ENCODE data around the gene PRM1. TPM values are rescaled to one million over a fixed set of nuclear protein-coding genes. Genes with fewer than 3 reads are reported as not detected.

Gene PRM1
- total and polyA plus RNA-seq, 4 donors = not detected

DNA sequence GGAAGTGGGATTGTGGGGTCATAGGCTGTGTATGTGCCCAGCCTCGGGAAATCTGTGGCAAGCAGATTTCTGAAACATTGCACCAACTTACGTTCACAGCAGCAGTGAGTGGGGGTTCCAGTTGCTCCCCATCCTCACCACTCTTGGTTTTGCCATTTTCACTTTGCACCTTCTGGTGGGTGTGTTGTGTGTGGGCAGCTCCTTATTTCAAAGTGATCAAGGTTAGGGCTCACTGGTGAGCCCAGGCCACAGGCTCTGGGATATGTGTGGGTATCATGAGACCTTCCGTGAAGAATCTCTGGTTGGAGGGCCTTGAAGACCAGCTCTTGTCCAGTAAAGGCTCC is 29.5 kb upstream of the PRM1 start:
- ATAC-seq (ENCODE audit: insufficient read depth, low FRiP score) = no peak
- Histone ChIP-seq H3K9me3 (ENCODE audit: control insufficient read depth in 4 of 4, insufficient read depth in 3 of 4, low read length in 3 of 4) (no peaks in the 10 kb centered on the region), H3K36me3 (ENCODE audit: control insufficient read depth in 4 of 4, insufficient read depth in 4 of 4, low read length in 4 of 4) (no peaks in the 10 kb centered on the region), H3K27me3 (ENCODE audit: control insufficient read depth in 3 of 3, insufficient read depth in 3 of 3, low read length in 2 of 3) (no peaks in the 10 kb centered on the region), H3K9ac (ENCODE audit: insufficient read depth in 1 of 2, low read length in 2 of 2) (no peak overlapping the region), H3K4me1 (ENCODE audit: control insufficient read depth in 5 of 5, insufficient read depth in 5 of 5, low read length in 5 of 5) (peaks cover 0 to 34% (median 16%) of the 10 kb centered on the region in 5 donors), H3K27ac (ENCODE audit: low read depth in 1 of 2, low read length in 1 of 2) (no peak overlapping the region), H3K4me3 (no peak overlapping the region)
- 80 to 85% methylated on average over 3 of the region's 3 CpGs for WGBS, 2 donors
- TF ChIP-seq, protein P1, sequence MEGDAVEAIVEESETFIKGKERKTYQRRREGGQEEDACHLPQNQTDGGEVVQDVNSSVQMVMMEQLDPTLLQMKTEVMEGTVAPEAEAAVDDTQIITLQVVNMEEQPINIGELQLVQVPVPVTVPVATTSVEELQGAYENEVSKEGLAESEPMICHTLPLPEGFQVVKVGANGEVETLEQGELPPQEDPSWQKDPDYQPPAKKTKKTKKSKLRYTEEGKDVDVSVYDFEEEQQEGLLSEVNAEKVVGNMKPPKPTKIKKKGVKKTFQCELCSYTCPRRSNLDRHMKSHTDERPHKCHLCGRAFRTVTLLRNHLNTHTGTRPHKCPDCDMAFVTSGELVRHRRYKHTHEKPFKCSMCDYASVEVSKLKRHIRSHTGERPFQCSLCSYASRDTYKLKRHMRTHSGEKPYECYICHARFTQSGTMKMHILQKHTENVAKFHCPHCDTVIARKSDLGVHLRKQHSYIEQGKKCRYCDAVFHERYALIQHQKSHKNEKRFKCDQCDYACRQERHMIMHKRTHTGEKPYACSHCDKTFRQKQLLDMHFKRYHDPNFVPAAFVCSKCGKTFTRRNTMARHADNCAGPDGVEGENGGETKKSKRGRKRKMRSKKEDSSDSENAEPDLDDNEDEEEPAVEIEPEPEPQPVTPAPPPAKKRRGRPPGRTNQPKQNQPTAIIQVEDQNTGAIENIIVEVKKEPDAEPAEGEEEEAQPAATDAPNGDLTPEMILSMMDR (IDR thresholded peaks at IDR 0.05; ENCODE audit: control extremely low read depth, extremely low read depth) = no peak
- no peak for DNase-seq

DNA sequence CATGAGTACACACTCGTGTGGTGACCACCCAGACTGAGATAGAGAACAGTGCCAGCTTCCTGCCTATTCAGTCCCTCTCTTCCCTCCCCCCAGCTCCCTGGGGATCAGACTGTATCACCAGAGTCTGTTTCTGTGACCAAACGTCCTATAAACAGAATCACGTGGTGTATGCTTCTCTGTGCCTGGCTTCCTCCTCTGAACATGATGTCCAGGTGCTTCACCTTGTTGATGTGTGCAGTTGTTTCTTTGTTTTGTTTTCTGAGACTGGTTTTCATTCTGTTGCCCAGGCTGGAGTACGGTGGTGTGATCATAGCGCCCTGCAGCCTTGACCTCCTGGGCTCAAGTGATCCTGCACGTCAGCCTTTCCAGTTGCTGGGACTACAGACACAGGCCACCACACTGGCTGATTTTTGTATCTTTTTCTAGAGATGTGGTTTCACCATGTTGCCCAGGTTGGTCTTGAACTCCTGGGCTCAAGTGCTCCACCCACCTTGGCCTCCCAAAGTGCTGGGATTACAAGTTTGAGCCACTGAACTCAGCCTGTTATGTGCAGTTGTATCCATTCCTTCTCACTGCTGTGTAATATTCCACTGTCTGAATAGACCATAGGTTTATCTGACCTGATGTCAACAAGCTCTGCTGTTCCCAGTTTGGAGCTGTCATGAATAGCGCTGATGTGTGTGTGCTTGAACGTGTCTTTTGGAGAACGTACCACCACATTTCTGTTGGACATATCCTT is 28.9 kb upstream of the PRM1 start:
- Histone ChIP-seq H3K4me3 (no peak overlapping the region), H3K9ac (ENCODE audit: insufficient read depth in 1 of 2, low read length in 2 of 2) (no peak overlapping the region), H3K9me3 (ENCODE audit: control insufficient read depth in 4 of 4, insufficient read depth in 3 of 4, low read length in 3 of 4) (no peaks in the 10 kb centered on the region), H3K4me1 (ENCODE audit: control insufficient read depth in 5 of 5, insufficient read depth in 5 of 5, low read length in 5 of 5) (peaks cover 0 to 29% (median 10%) of the 10 kb centered on the region in 5 donors), H3K27me3 (ENCODE audit: control insufficient read depth in 3 of 3, insufficient read depth in 3 of 3, low read length in 2 of 3) (no peaks in the 10 kb centered on the region), H3K36me3 (ENCODE audit: control insufficient read depth in 4 of 4, insufficient read depth in 4 of 4, low read length in 4 of 4) (no peaks in the 10 kb centered on the region), H3K27ac (ENCODE audit: low read depth in 1 of 2, low read length in 1 of 2) (no peak overlapping the region)
- DNase-seq (peak; percentile 51 to 74 (median 58)), ATAC-seq (ENCODE audit: insufficient read depth, low FRiP score) (no peak)
- TF ChIP-seq, protein P1 (IDR thresholded peaks at IDR 0.05; ENCODE audit: control extremely low read depth, extremely low read depth) = no peak
- 63 to 64% methylated on average over 9 of the region's 9 CpGs for WGBS, 2 donors

DNA sequence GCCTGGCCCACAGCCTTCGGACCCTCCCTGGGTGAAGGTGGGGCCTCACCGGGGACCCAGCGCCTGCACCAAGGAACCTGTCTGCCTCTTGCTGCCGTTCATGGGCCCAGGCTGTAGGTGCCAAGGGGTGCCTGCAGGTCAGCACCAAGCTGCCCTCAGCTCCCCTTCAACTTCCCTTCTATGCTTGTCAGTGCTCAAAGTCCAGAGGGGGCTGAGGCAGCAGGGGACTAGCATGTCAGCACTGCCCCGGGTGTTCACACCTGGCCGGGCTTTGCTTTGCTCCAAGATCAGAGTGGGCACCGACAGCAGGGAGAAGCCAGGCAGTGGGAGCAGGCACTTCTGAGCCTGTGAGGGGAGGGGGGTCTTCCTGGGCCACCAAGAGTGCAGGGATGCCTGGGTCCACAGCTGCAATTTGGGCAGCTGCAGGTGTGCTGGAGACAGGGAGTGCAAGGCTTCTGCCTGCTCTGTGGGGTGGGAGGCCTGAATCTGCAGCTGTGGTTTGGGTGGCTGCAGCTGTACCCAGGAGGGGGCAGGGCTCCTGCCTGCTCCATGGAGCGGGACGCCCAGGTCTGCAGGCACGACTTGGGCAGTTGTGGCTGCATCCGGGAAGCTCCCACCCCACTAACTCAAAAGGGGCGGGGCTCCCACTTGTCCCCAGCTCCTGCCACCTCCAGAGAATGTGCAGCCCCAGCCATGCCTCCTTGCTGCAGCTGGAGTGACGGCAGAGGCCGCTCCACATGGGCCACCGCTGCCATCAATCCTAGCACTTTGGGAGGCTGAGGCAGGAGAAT is 27.6 kb upstream of the PRM1 start:
- no peak overlapping the region for H3K9ac ChIP-seq (ENCODE audit: insufficient read depth in 1 of 2, low read length in 2 of 2)
- peak overlapping the region in 1 of 2 donors; percentile 94 for H3K27ac ChIP-seq (ENCODE audit: low read depth in 1 of 2, low read length in 1 of 2)
- 44 to 60% methylated on average over 15 of the region's 15 CpGs for WGBS, 2 donors
- ATAC-seq (ENCODE audit: insufficient read depth, low FRiP score) (no peak), DNase-seq (no peak)
- H3K9me3 ChIP-seq (ENCODE audit: control insufficient read depth in 4 of 4, insufficient read depth in 3 of 4, low read length in 3 of 4) = no peaks in the 10 kb centered on the region
- TF ChIP-seq, protein P1 (IDR thresholded peaks at IDR 0.05; ENCODE audit: control extremely low read depth, extremely low read depth) = no peak
- H3K4me1 ChIP-seq (ENCODE audit: control insufficient read depth in 5 of 5, insufficient read depth in 5 of 5, low read length in 5 of 5) = peaks cover 0 to 24% (median 5%) of the 10 kb centered on the region in 5 donors
- no peak overlapping the region for H3K4me3 ChIP-seq
- no peaks in the 10 kb centered on the region for H3K27me3 ChIP-seq (ENCODE audit: control insufficient read depth in 3 of 3, insufficient read depth in 3 of 3, low read length in 2 of 3)
- H3K36me3 ChIP-seq (ENCODE audit: control insufficient read depth in 4 of 4, insufficient read depth in 4 of 4, low read length in 4 of 4) = no peaks in the 10 kb centered on the region

Measured in lung (tissue), 12 donors.